Cardiac muscle cell (in vitro differentiated cells and primary cell): ENCODE data around the gene CCDC183. TPM values are rescaled to one million over a fixed set of nuclear protein-coding genes. Genes with fewer than 3 reads are reported as not detected.

Experiments used
- DNase-seq, 2 donors: peaks; one replicate each; pipeline versions ENCODE4 v3.0.0 to v3.0.0-alpha.2; 2010 to 2017; ENCODE audit warnings: low read depth in 1 of 2, low spot score in 1 of 2
- H3K27ac ChIP-seq: fragments of 200-600 bp; sonication (generic); 2 replicates; pipeline ENCODE4 v1.5.1; 2016
- H3K27me3 ChIP-seq: fragments of 200-600 bp; sonication (generic); 2 replicates; pipeline ENCODE4 v1.6.0; 2016; ENCODE audit warnings: control low read depth
- H3K36me3 ChIP-seq: fragments of 200-600 bp; sonication (generic); 2 replicates; pipeline ENCODE4 v1.5.1; 2016; ENCODE audit warnings: control low read depth
- H3K4me1 ChIP-seq: fragments of 200-600 bp; sonication (generic); 2 replicates; pipeline ENCODE4 v1.8.1; 2017; ENCODE audit warnings: low read depth, mild to moderate bottlenecking, mixed run types
- H3K4me3 ChIP-seq: fragments of 200-600 bp; sonication (generic); 2 replicates; pipeline ENCODE4 v1.5.1; 2016; ENCODE audit warnings: mild to moderate bottlenecking
- H3K9me3 ChIP-seq: fragments of 200-600 bp; sonication (generic); 2 replicates; pipeline ENCODE4 v1.5.1; 2017; ENCODE audit warnings: low read depth, mild to moderate bottlenecking, control low read depth
- polyA plus RNA-seq: library from polyadenylated mRNA; unstranded; fragments of >200 nt; fragmentation: Nextera tagmentation; extraction: Ambion mirVana; gene quantifications from 2 replicates; pipeline ENCODE4 v1.2.1, GENCODE V29; 2016
- total RNA-seq: library from RNA; depleted of rRNA; stranded (reverse); fragments of >200 nt; gene quantifications from 2 replicates; pipeline ENCODE4 v1.2.3, GENCODE V29; 2016
- TF ChIP-seq, protein P1 (sequence below): IDR thresholded peaks from 2 replicates; pipeline ENCODE4 v1.5.1; 2012; ENCODE audit warnings: low read depth, mild to moderate bottlenecking, low read length

Gene CCDC183
- total and polyA plus RNA-seq, 2 experiments from 2014 or later = 43.1 to 49.3 TPM

GRCh38 chr9:136856541-136857141 lies 60.5 kb downstream of the CCDC183 start:
- DNase-seq = no peak

DNA sequence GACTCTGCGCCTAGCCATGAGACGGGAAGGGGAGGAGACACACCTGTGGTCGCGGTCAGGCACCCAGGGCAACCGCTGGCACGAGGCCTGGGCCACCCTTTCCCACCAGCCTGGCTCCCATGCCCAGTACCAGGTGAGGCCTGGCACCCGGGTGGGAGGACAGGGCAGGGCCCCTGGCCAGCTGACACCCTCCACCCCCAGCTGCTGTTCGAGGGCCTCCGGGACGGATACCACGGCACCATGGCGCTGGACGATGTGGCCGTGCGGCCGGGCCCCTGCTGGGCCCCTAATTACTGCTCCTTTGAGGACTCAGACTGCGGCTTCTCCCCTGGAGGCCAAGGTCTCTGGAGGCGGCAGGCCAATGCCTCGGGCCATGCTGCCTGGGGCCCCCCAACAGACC lies 61.0 kb downstream of the CCDC183 start:
- Histone ChIP-seq H3K9me3 (no peaks in the 10 kb centered on the region), H3K36me3 (peaks cover 5% of the 10 kb centered on the region), H3K4me1 (no peaks in the 10 kb centered on the region), H3K4me3 (no peak overlapping the region), H3K27ac (no peak overlapping the region), H3K27me3 (no peaks in the 10 kb centered on the region)
- no peak for DNase-seq
- TF ChIP-seq, protein P1, sequence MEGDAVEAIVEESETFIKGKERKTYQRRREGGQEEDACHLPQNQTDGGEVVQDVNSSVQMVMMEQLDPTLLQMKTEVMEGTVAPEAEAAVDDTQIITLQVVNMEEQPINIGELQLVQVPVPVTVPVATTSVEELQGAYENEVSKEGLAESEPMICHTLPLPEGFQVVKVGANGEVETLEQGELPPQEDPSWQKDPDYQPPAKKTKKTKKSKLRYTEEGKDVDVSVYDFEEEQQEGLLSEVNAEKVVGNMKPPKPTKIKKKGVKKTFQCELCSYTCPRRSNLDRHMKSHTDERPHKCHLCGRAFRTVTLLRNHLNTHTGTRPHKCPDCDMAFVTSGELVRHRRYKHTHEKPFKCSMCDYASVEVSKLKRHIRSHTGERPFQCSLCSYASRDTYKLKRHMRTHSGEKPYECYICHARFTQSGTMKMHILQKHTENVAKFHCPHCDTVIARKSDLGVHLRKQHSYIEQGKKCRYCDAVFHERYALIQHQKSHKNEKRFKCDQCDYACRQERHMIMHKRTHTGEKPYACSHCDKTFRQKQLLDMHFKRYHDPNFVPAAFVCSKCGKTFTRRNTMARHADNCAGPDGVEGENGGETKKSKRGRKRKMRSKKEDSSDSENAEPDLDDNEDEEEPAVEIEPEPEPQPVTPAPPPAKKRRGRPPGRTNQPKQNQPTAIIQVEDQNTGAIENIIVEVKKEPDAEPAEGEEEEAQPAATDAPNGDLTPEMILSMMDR = no peak

More at GRCh38 chr9:136856541-136857141, 60.5 kb downstream of the CCDC183 start:
- no peak overlapping the region for H3K27ac ChIP-seq
- no peak overlapping the region for H3K4me3 ChIP-seq
- no peaks in the 10 kb centered on the region for H3K4me1 ChIP-seq
- no peaks in the 10 kb centered on the region for H3K27me3 ChIP-seq
- H3K36me3 ChIP-seq = peaks cover 1% of the 10 kb centered on the region
- H3K9me3 ChIP-seq = no peaks in the 10 kb centered on the region
- TF ChIP-seq, protein P1 = no peak

Other genes starting within 250 kb of the CCDC183 start
- gene EGFL7, start 133.4 kb upstream of the CCDC183 start, total RNA-seq = 64.1 and 82.9 TPM in 2 replicates
- 50.9 and 90.0 TPM in 2 replicates for gene EGFL7, start 133.4 kb upstream of the CCDC183 start, polyA plus RNA-seq
- gene AGPAT2, start 108.9 kb upstream of the CCDC183 start, total RNA-seq = 59.0 and 72.5 TPM in 2 replicates
- gene AGPAT2, start 108.9 kb upstream of the CCDC183 start, polyA plus RNA-seq = 103 and 104 TPM in 2 replicates
- 163 and 188 TPM in 2 replicates for gene DIPK1B, start 83.8 kb upstream of the CCDC183 start, total RNA-seq
- 162 and 190 TPM in 2 replicates for gene DIPK1B, start 83.8 kb upstream of the CCDC183 start, polyA plus RNA-seq
- 0.63 TPM in 1 of 2 replicates, not detected in the other for gene LCN10, start 53.4 kb upstream of the CCDC183 start, total RNA-seq
- 0.25 and 0.71 TPM in 2 replicates for gene LCN10, start 53.4 kb upstream of the CCDC183 start, polyA plus RNA-seq
- not detected in 2 replicates for gene LCN6, start 47.8 kb upstream of the CCDC183 start, total RNA-seq
- not detected in 2 replicates for gene LCN6, start 47.8 kb upstream of the CCDC183 start, polyA plus RNA-seq
- gene LCN8, start 38.1 kb upstream of the CCDC183 start, total RNA-seq = not detected in 2 replicates
- gene LCN8, start 38.1 kb upstream of the CCDC183 start, polyA plus RNA-seq = 0.81 TPM in 1 of 2 replicates, not detected in the other
- 0.32 and 0.77 TPM in 2 replicates for gene LCN15, start 31.8 kb upstream of the CCDC183 start, total RNA-seq
- 0.17 TPM in 1 of 2 replicates, not detected in the other for gene LCN15, start 31.8 kb upstream of the CCDC183 start, polyA plus RNA-seq
- gene TMEM141, start 5.0 kb upstream of the CCDC183 start, total RNA-seq = 200 and 306 TPM in 2 replicates
- gene TMEM141, start 5.0 kb upstream of the CCDC183 start, polyA plus RNA-seq = 169 and 238 TPM in 2 replicates
- 131 and 153 TPM in 2 replicates for gene RABL6, start 11.6 kb downstream of the CCDC183 start, total RNA-seq
- 101 and 115 TPM in 2 replicates for gene RABL6, start 11.6 kb downstream of the CCDC183 start, polyA plus RNA-seq
- 8.5 and 12.2 TPM in 2 replicates for gene AJM1, start 46.1 kb downstream of the CCDC183 start, total RNA-seq
- 8.7 and 12.1 TPM in 2 replicates for gene AJM1, start 46.1 kb downstream of the CCDC183 start, polyA plus RNA-seq
- 185 and 235 TPM in 2 replicates for gene PHPT1, start 53.1 kb downstream of the CCDC183 start, total RNA-seq
- 557 and 565 TPM in 2 replicates for gene PHPT1, start 53.1 kb downstream of the CCDC183 start, polyA plus RNA-seq
- 22.2 and 29.7 TPM in 2 replicates for gene MAMDC4, start 56.0 kb downstream of the CCDC183 start, total RNA-seq
- 8.7 and 17.8 TPM in 2 replicates for gene MAMDC4, start 56.0 kb downstream of the CCDC183 start, polyA plus RNA-seq
- gene EDF1, start 70.0 kb downstream of the CCDC183 start, total RNA-seq = 741 and 1,028 TPM in 2 replicates
- gene EDF1, start 70.0 kb downstream of the CCDC183 start, polyA plus RNA-seq = 496 and 793 TPM in 2 replicates
- 20.0 and 25.6 TPM in 2 replicates for gene TRAF2, start 90.2 kb downstream of the CCDC183 start, total RNA-seq
- gene TRAF2, start 90.2 kb downstream of the CCDC183 start, polyA plus RNA-seq = 37.2 and 45.6 TPM in 2 replicates
- 188 and 194 TPM in 2 replicates for gene FBXW5, start 148.4 kb downstream of the CCDC183 start, total RNA-seq
- 117 and 119 TPM in 2 replicates for gene FBXW5, start 148.4 kb downstream of the CCDC183 start, polyA plus RNA-seq
- 3.4 and 10.8 TPM in 2 replicates for gene C8G, start 148.9 kb downstream of the CCDC183 start, total RNA-seq
- 1.2 and 4.4 TPM in 2 replicates for gene C8G, start 148.9 kb downstream of the CCDC183 start, polyA plus RNA-seq
- 5.0 and 11.4 TPM in 2 replicates for gene LCN12, start 155.9 kb downstream of the CCDC183 start, total RNA-seq
- 19.7 and 21.9 TPM in 2 replicates for gene LCN12, start 155.9 kb downstream of the CCDC183 start, polyA plus RNA-seq
- gene PTGDS, start 181.2 kb downstream of the CCDC183 start, total RNA-seq = 2.6 and 3.9 TPM in 2 replicates
- gene PTGDS, start 181.2 kb downstream of the CCDC183 start, polyA plus RNA-seq = 3.4 and 5.3 TPM in 2 replicates
- gene LCNL1, start 186.7 kb downstream of the CCDC183 start, total RNA-seq = 0.36 TPM in 1 of 2 replicates, not detected in the other
- not detected in 2 replicates for gene LCNL1, start 186.7 kb downstream of the CCDC183 start, polyA plus RNA-seq
- 94.6 and 130 TPM in 2 replicates for gene PAXX, start 196.1 kb downstream of the CCDC183 start, total RNA-seq
- gene PAXX, start 196.1 kb downstream of the CCDC183 start, polyA plus RNA-seq = 102 and 110 TPM in 2 replicates
- gene CLIC3, start 200.2 kb downstream of the CCDC183 start, total RNA-seq = not detected in 2 replicates
- gene CLIC3, start 200.2 kb downstream of the CCDC183 start, polyA plus RNA-seq = 0.75 and 0.87 TPM in 2 replicates
- 48.7 and 56.7 TPM in 2 replicates for gene ABCA2, start 231.9 kb downstream of the CCDC183 start, total RNA-seq
- gene ABCA2, start 231.9 kb downstream of the CCDC183 start, polyA plus RNA-seq = 30.5 and 33.3 TPM in 2 replicates
- gene FUT7, start 235.8 kb downstream of the CCDC183 start, total RNA-seq = not detected in 2 replicates
- not detected in 2 replicates for gene FUT7, start 235.8 kb downstream of the CCDC183 start, polyA plus RNA-seq
- gene NPDC1, start 249.8 kb downstream of the CCDC183 start, total RNA-seq = 40.8 and 65.1 TPM in 2 replicates
- 83.5 and 94.9 TPM in 2 replicates for gene NPDC1, start 249.8 kb downstream of the CCDC183 start, polyA plus RNA-seq